Transverse colon (tissue), 4 donors: ENCODE data around the gene TM6SF1.

ENCODE experiments used
- POLR2A ChIP-seq: fragments of 450-650 bp; IDR thresholded peaks from one replicate; pipeline ENCODE4 v1.6.1; 2016; ENCODE audit warnings: antibody characterized with exemption, mild to moderate bottlenecking, moderate library complexity
- POLR2AphosphoS5 ChIP-seq, 3 donors: sonication (generic); formaldehyde crosslinking; IDR thresholded peaks; one replicate each; pipeline ENCODE4 v1.6.1; 2016; ENCODE audit warnings: antibody characterized with exemption in 3 of 3
- TF ChIP-seq, protein P1 (sequence below), 5 experiments: fragments of 200-600 bp in 3 of 5; fragments of 450-650 bp in 2 of 5; sonication (generic) in 3 of 5; IDR thresholded peaks; 1 replicate in 2 of 5; 2 replicates in 3 of 5; pipeline ENCODE4 v1.5.1; 2016 to 2017; ENCODE audit warnings: antibody characterized with exemption in 5 of 5, inconsistent platforms in 3 of 5, mild to moderate bottlenecking in 2 of 5, moderate library complexity in 1 of 5

DNA sequence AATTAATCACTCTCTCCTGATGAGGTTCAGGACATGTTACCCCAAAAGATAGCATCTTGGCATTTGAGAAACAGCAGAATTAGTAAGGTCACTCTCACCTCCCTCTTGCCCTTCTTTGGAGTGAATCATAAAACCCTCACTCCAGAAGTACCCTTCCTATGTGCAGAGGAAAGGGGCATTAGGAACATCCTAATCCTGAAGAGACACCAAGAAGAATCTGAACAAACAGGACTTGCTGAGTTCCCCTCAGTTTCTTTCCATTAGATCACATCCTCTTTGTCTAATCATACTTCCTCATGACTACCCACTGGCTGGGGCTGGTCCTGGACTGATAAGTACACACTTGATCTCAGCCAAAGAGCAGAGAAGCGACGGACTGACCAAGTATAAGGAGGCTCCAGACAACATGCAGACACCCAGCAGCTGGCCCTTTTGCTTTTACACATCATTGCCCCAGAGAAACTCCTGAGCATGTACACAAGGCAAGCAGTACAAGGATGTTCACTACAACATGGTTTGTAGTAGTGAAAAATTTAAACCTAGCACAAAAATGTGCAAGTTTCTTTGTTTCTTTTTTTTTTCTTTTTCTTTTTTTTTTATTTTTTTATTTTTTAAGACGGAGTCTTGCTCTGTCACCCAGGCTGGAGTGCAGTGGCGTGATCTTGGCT lies 15.0 kb upstream of the TM6SF1 start:
- TF ChIP-seq, protein P1, sequence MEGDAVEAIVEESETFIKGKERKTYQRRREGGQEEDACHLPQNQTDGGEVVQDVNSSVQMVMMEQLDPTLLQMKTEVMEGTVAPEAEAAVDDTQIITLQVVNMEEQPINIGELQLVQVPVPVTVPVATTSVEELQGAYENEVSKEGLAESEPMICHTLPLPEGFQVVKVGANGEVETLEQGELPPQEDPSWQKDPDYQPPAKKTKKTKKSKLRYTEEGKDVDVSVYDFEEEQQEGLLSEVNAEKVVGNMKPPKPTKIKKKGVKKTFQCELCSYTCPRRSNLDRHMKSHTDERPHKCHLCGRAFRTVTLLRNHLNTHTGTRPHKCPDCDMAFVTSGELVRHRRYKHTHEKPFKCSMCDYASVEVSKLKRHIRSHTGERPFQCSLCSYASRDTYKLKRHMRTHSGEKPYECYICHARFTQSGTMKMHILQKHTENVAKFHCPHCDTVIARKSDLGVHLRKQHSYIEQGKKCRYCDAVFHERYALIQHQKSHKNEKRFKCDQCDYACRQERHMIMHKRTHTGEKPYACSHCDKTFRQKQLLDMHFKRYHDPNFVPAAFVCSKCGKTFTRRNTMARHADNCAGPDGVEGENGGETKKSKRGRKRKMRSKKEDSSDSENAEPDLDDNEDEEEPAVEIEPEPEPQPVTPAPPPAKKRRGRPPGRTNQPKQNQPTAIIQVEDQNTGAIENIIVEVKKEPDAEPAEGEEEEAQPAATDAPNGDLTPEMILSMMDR (IDR thresholded peaks at IDR 0.05) = no peak
- TF ChIP-seq POLR2AphosphoS5 (IDR thresholded peaks at IDR 0.05) (peak in 2 of 3 donors; percentile 13 to 28), POLR2A (peak; percentile 40)
